ENCODE data around the gene PLK2.

GRCh38 chr5:58484505-58484904, 24.6 kb upstream of the PLK2 start:
- TF ChIP-seq TCF7L2 (IDR thresholded peaks at IDR 0.05; ENCODE audit: low read depth, low read length) (no peak), POLR2AphosphoS5 (IDR thresholded peaks at IDR 0.05; ENCODE audit: low read depth, low read length) (no peak)

Measured in Panc1 (cell line).